Measurements from ENCODE around the gene SIK3.

- TF ChIP-seq CTCF (IDR thresholded peaks at IDR 0.05) (no peak), POLR2A (IDR thresholded peaks at IDR 0.05) (no peak)
These were observed 168.1 kb downstream of the SIK3 start for GRCh38 chr11:116930177-116930576.

All from heart left ventricle (tissue), 13 donors.